HepG2 (cell line): Measurements from ENCODE around the gene DDX46. TPM values are rescaled to one million over a fixed set of nuclear protein-coding genes. Genes with fewer than 3 reads are reported as not detected.

Experiments used
- CBX2 ChIP-seq, 2 experiments: fragments of 200-600 bp in 1 of 2; sonication (generic); formaldehyde crosslinking in 1 of 2; IDR thresholded peaks; 2 replicates each; pipeline versions ENCODE4 v1.7.0 to v1.8.1; 2018 to 2022; ENCODE audit warnings: low read depth in 2 of 2, low read length in 1 of 2, mild to moderate bottlenecking in 1 of 2, missing genetic modification reagents in 1 of 2
- HDAC1 ChIP-seq: sonication (generic); formaldehyde crosslinking; IDR thresholded peaks from 2 replicates; pipeline ENCODE4 v1.5.1; 2020; ENCODE audit warnings: mild to moderate bottlenecking, missing genetic modification reagents
- HMGA1 ChIP-seq: sonication (generic); formaldehyde crosslinking; conservative IDR thresholded peaks from 2 replicates; pipeline ENCODE4 v1.4.0; 2020; ENCODE audit warnings: missing genetic modification reagents
- NCOA2 ChIP-seq: sonication (generic); formaldehyde crosslinking; IDR thresholded peaks from 2 replicates; pipeline ENCODE4 v1.8.0; 2022; ENCODE audit warnings: inconsistent platforms
- RBFOX2 ChIP-seq: fragments of 200-400 bp; formaldehyde crosslinking; IDR thresholded peaks from 2 replicates; pipeline ENCODE4 v1.6.1; 2017; ENCODE audit warnings: low read depth, mild to moderate bottlenecking, low read length
- RORA ChIP-seq: sonication (generic); formaldehyde crosslinking; IDR thresholded peaks from 2 replicates; pipeline ENCODE4 v1.5.0; 2020; ENCODE audit warnings: mild to moderate bottlenecking, missing genetic modification reagents, moderate library complexity
- SIN3B ChIP-seq: fragments of 150-350 bp; IDR thresholded peaks from 2 replicates; pipeline ENCODE4 v1.6.1; 2014; ENCODE audit warnings: low read length
- SMAD3 ChIP-seq: sonication (generic); formaldehyde crosslinking; IDR thresholded peaks from 2 replicates; pipeline ENCODE4 v1.4.0; 2020; ENCODE audit warnings: missing genetic modification reagents
- SMC3 ChIP-seq: IDR thresholded peaks from 2 replicates; pipeline ENCODE4 v1.6.1; 2011; ENCODE audit warnings: low read length, improper control_type of control experiment
- XBP1 ChIP-seq: sonication (generic); formaldehyde crosslinking; IDR thresholded peaks from 2 replicates; pipeline ENCODE4 v1.5.0; 2020; ENCODE audit warnings: missing genetic modification reagents
- ZBTB10 ChIP-seq: sonication (generic); formaldehyde crosslinking; IDR thresholded peaks from 2 replicates; pipeline ENCODE4 v1.4.0; 2020; ENCODE audit warnings: missing genetic modification reagents, borderline replicate concordance
- ZBTB39 ChIP-seq: sonication (generic); formaldehyde crosslinking; IDR thresholded peaks from 2 replicates; pipeline ENCODE4 v1.5.0; 2020; ENCODE audit warnings: missing genetic modification reagents
- ZNF18 ChIP-seq: sonication (generic); formaldehyde crosslinking; IDR thresholded peaks from 2 replicates; pipeline ENCODE4 v1.8.0; 2022; ENCODE audit warnings: mild to moderate bottlenecking, missing genetic modification reagents; ENCODE audit not compliant: insufficient replicate concordance
- ZNF251 ChIP-seq: sonication (generic); formaldehyde crosslinking; IDR thresholded peaks from 2 replicates; pipeline ENCODE4 v1.9.0; 2021; ENCODE audit warnings: mild to moderate bottlenecking, missing genetic modification reagents
- ZNF263 ChIP-seq: sonication (generic); formaldehyde crosslinking; IDR thresholded peaks from 2 replicates; pipeline ENCODE4 v1.4.0; 2020; ENCODE audit warnings: missing genetic modification reagents
- ZNF451 ChIP-seq: sonication (generic); formaldehyde crosslinking; IDR thresholded peaks from 2 replicates; pipeline ENCODE4 v1.5.0; 2020; ENCODE audit warnings: mild to moderate bottlenecking, missing genetic modification reagents
- ZNF660 ChIP-seq: sonication (generic); formaldehyde crosslinking; IDR thresholded peaks from 2 replicates; pipeline ENCODE4 v1.5.1; 2020; ENCODE audit warnings: mild to moderate bottlenecking, low read depth, missing genetic modification reagents, borderline replicate concordance
- ZNF720 ChIP-seq: sonication (generic); formaldehyde crosslinking; IDR thresholded peaks from 2 replicates; pipeline ENCODE4 v1.4.0; 2020; ENCODE audit warnings: missing genetic modification reagents
- ZNF784 ChIP-seq: sonication (generic); formaldehyde crosslinking; IDR thresholded peaks from 2 replicates; pipeline ENCODE4 v1.5.1; 2020; ENCODE audit warnings: missing genetic modification reagents, mild to moderate bottlenecking, borderline replicate concordance
- ZSCAN5A ChIP-seq: sonication (generic); formaldehyde crosslinking; IDR thresholded peaks from 2 replicates; pipeline ENCODE4 v1.8.0; 2022; ENCODE audit warnings: mild to moderate bottlenecking, missing genetic modification reagents, borderline replicate concordance
- polyA plus RNA-seq, 8 experiments: library from polyadenylated mRNA; depleted of rRNA in 3 of 8; stranded (reverse) in 7 of 8; unstranded in 1 of 8; fragments of >200 nt; fragmentation: Illumina TruSeq in 4 of 8; extraction: Trizol in 4 of 8; gene quantifications; 2 replicates each; pipeline versions ENCODE4 v1.2.1 to v1.2.3, GENCODE V29; 2011 to 2016; ENCODE audit warnings: low read depth in 4 of 8, missing spikeins in 1 of 8, mixed read lengths in 1 of 8; ENCODE audit not compliant: insufficient read depth in 1 of 8
- total RNA-seq, 5 experiments: library from RNA; depleted of rRNA; stranded (reverse); fragments of >200 nt; fragmentation: Illumina TruSeq; extraction: Trizol; gene quantifications; 2 replicates each; pipeline ENCODE4 v1.2.3, GENCODE V29; 2016; ENCODE audit warnings: low read depth in 1 of 5

Gene DDX46
- total and polyA plus RNA-seq, 2 of the 13 experiments (the other 11 are each of a cell fraction or from before 2014, with no cell fraction given): 27.3 to 59.3 TPM

GRCh38 chr5:134738133-134738962, 20.2 kb upstream of the DDX46 start, which contains the start of gene CAMLG (continued):
- TF ChIP-seq ZNF784 (CRISPR knock-in tag) (peak; percentile 49; the same call in 1 of the 2 replicates), ZBTB10 (no peak), ZNF660 (no peak), RORA (CRISPR knock-in tag) (no peak), ZNF18 (peak; percentile 81), NCOA2 (CRISPR knock-in tag) (peak; percentile 64), ZNF720 (CRISPR knock-in tag) (0 out of 2 replicates have a peak, but pooled peaks have one; percentile 76), ZNF251 (CRISPR knock-in tag) (no peak), ZBTB39 (CRISPR knock-in tag) (0 out of 2 replicates have a peak, but pooled peaks have one; percentile 51), CBX2 (IDR thresholded peaks at IDR 0.05; ENCODE audit: low read depth, low read length) (no peak), CBX2 (CRISPR knock-in tag; IDR thresholded peaks at IDR 0.05; ENCODE audit: low read depth) (peak; percentile 67; the same call in 1 of the 2 replicates), ZNF263 (CRISPR knock-in tag) (0 out of 2 replicates have a peak, but pooled peaks have one; percentile 46), RBFOX2 (peak; percentile 90), HDAC1 (CRISPR knock-in tag) (peak; percentile 75), ZNF451 (peak; percentile 95), HMGA1 (CRISPR knock-in tag) (no peak), ZSCAN5A (CRISPR knock-in tag) (peak; percentile 87; the same call in 1 of the 2 replicates), SMAD3 (CRISPR knock-in tag) (peak; percentile 88), XBP1 (CRISPR knock-in tag) (no peak), SIN3B (no peak), SMC3 (peak; percentile 32; the same call in 1 of the 2 replicates)
